Central memory CD8-positive, alpha-beta T cell (primary cell): Measurements from ENCODE around the gene SPRED2.

Experiments used
- ATAC-seq: fragments of 150-1000 bp; cut with Tn5 transposase; replicated peaks from 2 replicates; pipeline ENCODE4 v1.10.0; 2022; ENCODE audit warnings: mild to moderate bottlenecking, moderate FRiP score, moderate number of reproducible peaks; ENCODE audit not compliant: poor library complexity, severe bottlenecking; ENCODE audit errors: extremely low read depth
- DNase-seq, 2 donors: peaks; one replicate each; pipeline ENCODE4 v3.0.0; 2021; ENCODE audit warnings: low spot score in 2 of 2
- H3K27ac Mint-ChIP-seq: one replicate; pipeline ENCODE4 v1.8.0; 2022; ENCODE audit warnings: low read depth, mild to moderate bottlenecking, moderate library complexity, mixed read lengths
- H3K27me3 Mint-ChIP-seq: one replicate; pipeline ENCODE4 v1.8.0; 2022; ENCODE audit warnings: mixed read lengths
- H3K36me3 Mint-ChIP-seq: one replicate; pipeline ENCODE4 v1.8.0; 2022; ENCODE audit warnings: mild to moderate bottlenecking, moderate library complexity, mixed read lengths; ENCODE audit not compliant: insufficient read depth
- H3K4me1 Mint-ChIP-seq: one replicate; pipeline ENCODE4 v1.8.0; 2022; ENCODE audit warnings: mixed read lengths
- H3K4me3 Mint-ChIP-seq: one replicate; pipeline ENCODE4 v1.8.0; 2022; ENCODE audit warnings: mild to moderate bottlenecking, moderate library complexity, mixed read lengths
- H3K9me3 Mint-ChIP-seq: one replicate; pipeline ENCODE4 v1.8.0; 2022; ENCODE audit warnings: mixed read lengths

Gene SPRED2

GRCh38 chr2:65386344-65386743 is 46.1 kb downstream of the SPRED2 start:
- Mint-ChIP-seq H3K4me1 (peaks cover 15% of the 10 kb centered on the region), H3K27me3 (no peaks in the 10 kb centered on the region)
- no peak for ATAC-seq

DNA sequence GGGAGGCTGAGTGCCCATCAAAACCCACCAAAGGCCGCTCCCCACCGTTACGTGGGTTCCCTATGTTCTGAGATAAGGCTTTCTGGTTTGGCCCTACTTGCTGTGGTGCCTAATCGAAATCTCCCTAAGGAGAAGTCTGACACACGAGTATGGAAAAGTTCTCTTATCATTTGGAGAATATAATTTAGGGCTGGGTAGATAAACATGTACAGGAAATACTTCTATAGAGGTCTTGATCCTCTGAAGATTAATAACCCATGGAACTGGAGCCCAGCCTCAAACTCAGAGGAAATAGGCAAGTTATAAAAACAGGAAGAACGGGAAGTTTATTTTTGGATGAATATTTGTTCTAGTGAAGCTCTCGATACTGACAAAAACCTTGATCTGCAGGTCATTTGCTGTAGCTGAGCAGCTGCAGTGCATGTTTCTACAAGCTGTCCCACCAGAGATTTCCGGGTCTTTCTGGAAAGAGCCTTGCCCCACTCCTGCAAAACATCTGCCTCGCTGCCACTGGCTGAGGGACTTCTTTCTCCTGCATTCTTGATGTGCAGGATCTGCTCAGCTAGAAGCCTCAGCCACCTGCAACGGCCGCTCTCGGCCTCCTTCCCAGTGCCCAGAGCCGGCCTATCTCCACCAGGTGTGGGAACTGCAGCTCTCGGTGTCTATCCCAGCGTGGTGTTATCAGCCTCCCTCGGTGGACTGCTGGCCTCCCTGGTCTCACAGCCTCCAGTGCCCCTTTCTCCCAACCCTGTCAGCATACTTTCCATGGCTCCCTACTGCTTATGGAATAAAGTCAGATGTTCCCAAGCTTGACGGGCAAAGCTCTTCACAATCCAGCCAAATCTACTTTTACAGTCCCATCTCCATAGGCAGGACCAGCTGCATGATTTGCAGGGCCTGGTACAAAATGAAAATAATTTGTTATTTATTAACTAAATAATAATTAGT is 48.6 kb downstream of the SPRED2 start:
- H3K36me3 Mint-ChIP-seq = no peaks in the 10 kb centered on the region

More at GRCh38 chr2:65386344-65386743, 46.1 kb downstream of the SPRED2 start:
- DNase-seq = no peak
- H3K9me3 Mint-ChIP-seq = no peaks in the 10 kb centered on the region
- no peak overlapping the region for H3K4me3 Mint-ChIP-seq
- H3K27ac Mint-ChIP-seq = no peak overlapping the region
- no peaks in the 10 kb centered on the region for H3K36me3 Mint-ChIP-seq

DNA sequence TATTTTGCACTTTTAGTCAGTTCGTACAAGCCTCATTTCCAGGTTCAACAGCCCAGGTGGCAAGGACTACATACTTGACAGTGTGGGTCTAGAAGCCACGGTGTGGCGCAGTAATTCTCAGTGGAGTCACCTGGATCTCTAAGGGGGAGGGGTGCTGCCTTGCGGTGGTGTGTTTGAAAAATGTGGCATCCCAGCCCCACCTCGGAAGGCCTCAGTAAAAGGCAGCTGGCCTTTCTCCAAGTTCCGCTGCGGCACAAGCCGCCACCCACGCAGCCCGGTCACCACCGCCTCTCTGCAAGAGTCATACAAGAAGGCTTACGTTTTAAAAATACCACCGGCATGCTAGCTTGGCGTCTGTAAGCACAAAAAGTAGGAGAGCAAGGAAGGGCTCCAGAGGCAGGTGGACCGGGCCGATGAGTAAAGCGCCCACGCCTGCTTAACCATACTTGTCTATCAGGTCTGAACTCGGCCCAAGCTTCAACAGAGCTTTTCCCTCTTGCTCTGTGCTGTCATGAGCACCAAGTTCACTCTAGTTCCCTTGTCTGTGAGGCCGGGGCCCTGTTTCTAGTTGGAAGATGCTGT is 49.5 kb downstream of the SPRED2 start:
- peak; percentile 79 for ATAC-seq
- no peaks in the 10 kb centered on the region for H3K9me3 Mint-ChIP-seq
- H3K27me3 Mint-ChIP-seq = no peaks in the 10 kb centered on the region
- H3K27ac Mint-ChIP-seq = peak overlapping the region; percentile 80
- H3K4me3 Mint-ChIP-seq = peak overlapping the region; percentile 46
- peak; percentile 39 to 52 for DNase-seq
- H3K36me3 Mint-ChIP-seq = no peaks in the 10 kb centered on the region
- H3K4me1 Mint-ChIP-seq = peaks cover 15% of the 10 kb centered on the region

More for the DNA sequence above, 48.6 kb downstream of the SPRED2 start:
- DNase-seq (no peak), ATAC-seq (no peak)
- Mint-ChIP-seq H3K9me3 (no peaks in the 10 kb centered on the region), H3K27me3 (no peaks in the 10 kb centered on the region), H3K4me1 (peaks cover 15% of the 10 kb centered on the region), H3K27ac (no peak overlapping the region), H3K4me3 (no peak overlapping the region)

GRCh38 chr2:65382323-65382722 is 50.1 kb downstream of the SPRED2 start:
- no peaks in the 10 kb centered on the region for H3K36me3 Mint-ChIP-seq
- peak overlapping the region; percentile 46 for H3K4me3 Mint-ChIP-seq
- H3K4me1 Mint-ChIP-seq = peaks cover 15% of the 10 kb centered on the region
- ATAC-seq = no peak
- no peaks in the 10 kb centered on the region for H3K27me3 Mint-ChIP-seq
- no peaks in the 10 kb centered on the region for H3K9me3 Mint-ChIP-seq
- peak overlapping the region; percentile 80 for H3K27ac Mint-ChIP-seq
- no peak for DNase-seq

DNA sequence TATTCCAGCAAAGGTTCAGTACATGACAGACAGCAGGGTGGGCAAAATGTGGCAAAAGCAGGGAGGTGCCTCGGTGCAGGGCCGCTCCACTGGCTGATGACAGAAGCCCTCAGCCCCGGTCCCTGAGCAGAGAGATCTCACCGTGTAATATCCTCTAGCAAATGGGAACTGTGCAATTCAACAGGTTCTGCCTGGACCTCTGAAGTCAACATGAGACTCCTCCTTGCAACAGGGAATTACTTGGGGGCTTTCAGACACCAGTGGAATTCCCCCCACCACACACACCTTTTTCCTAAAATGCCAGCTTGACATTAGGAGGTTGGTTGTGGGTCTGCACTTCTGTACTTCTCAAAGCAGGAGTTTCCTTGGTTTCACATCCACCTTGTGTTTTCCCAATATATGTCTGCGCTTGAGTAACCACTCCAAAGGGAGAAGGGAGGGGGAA is 50.8 kb downstream of the SPRED2 start:
- Mint-ChIP-seq H3K4me1 (peaks cover 15% of the 10 kb centered on the region), H3K27ac (no peak overlapping the region), H3K27me3 (no peaks in the 10 kb centered on the region), H3K36me3 (no peaks in the 10 kb centered on the region), H3K4me3 (no peak overlapping the region), H3K9me3 (no peaks in the 10 kb centered on the region)
- DNase-seq (no peak), ATAC-seq (no peak)

- no peak overlapping the region for H3K27ac Mint-ChIP-seq
- no peak for DNase-seq
- ATAC-seq = no peak
- H3K36me3 Mint-ChIP-seq = no peaks in the 10 kb centered on the region
- peaks cover 15% of the 10 kb centered on the region for H3K4me1 Mint-ChIP-seq
- H3K9me3 Mint-ChIP-seq = no peaks in the 10 kb centered on the region
- H3K4me3 Mint-ChIP-seq = no peak overlapping the region
- H3K27me3 Mint-ChIP-seq = no peaks in the 10 kb centered on the region
Observed at GRCh38 chr2:65380255-65380654, 52.1 kb downstream of the SPRED2 start.

- Mint-ChIP-seq H3K36me3 (no peaks in the 10 kb centered on the region), H3K27ac (no peak overlapping the region), H3K4me1 (peaks cover 15% of the 10 kb centered on the region), H3K4me3 (no peak overlapping the region), H3K9me3 (no peaks in the 10 kb centered on the region), H3K27me3 (no peaks in the 10 kb centered on the region)
- no peak for ATAC-seq
- no peak for DNase-seq
Observed at GRCh38 chr2:65379721-65380171, 52.7 kb downstream of the SPRED2 start.

DNA sequence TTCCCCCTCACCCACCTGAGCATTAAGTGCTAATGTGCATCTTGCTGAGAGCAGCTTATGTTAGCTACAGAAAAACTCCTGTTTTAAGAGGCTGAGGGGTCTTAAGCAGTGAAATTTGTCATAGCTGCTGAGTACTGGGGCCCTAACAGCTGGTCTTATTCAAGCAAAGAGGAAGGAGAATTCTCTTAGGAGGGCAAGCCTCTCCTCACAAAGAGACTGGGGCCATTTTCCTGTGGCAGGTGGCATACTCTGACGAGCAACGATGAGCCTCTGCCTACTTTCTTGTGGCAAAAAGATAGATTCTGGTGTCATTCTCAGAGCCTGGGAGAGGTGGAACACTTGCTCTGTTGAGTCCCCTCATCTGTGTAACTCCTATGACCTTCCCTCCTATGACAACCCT is 53.2 kb downstream of the SPRED2 start:
- H3K4me1 Mint-ChIP-seq = peaks cover 15% of the 10 kb centered on the region
- no peak overlapping the region for H3K4me3 Mint-ChIP-seq
- DNase-seq (no peak), ATAC-seq (no peak)
- no peaks in the 10 kb centered on the region for H3K9me3 Mint-ChIP-seq
- H3K27ac Mint-ChIP-seq = no peak overlapping the region
- no peaks in the 10 kb centered on the region for H3K27me3 Mint-ChIP-seq
- no peaks in the 10 kb centered on the region for H3K36me3 Mint-ChIP-seq

- ATAC-seq = no peak
- H3K36me3 Mint-ChIP-seq = no peaks in the 10 kb centered on the region
Observed at GRCh38 chr2:65378290-65378689, 54.1 kb downstream of the SPRED2 start.

GRCh38 chr2:65377556-65378192 is 54.7 kb downstream of the SPRED2 start:
- Mint-ChIP-seq H3K9me3 (no peaks in the 10 kb centered on the region), H3K27ac (no peak overlapping the region), H3K4me1 (peaks cover 11% of the 10 kb centered on the region), H3K27me3 (no peaks in the 10 kb centered on the region), H3K4me3 (no peak overlapping the region), H3K36me3 (no peaks in the 10 kb centered on the region)
- DNase-seq = no peak
- no peak for ATAC-seq

More at GRCh38 chr2:65378290-65378689, 54.1 kb downstream of the SPRED2 start:
- Mint-ChIP-seq H3K27ac (no peak overlapping the region), H3K4me3 (no peak overlapping the region), H3K27me3 (no peaks in the 10 kb centered on the region), H3K4me1 (peaks cover 15% of the 10 kb centered on the region), H3K9me3 (no peaks in the 10 kb centered on the region)
- no peak for DNase-seq

DNA sequence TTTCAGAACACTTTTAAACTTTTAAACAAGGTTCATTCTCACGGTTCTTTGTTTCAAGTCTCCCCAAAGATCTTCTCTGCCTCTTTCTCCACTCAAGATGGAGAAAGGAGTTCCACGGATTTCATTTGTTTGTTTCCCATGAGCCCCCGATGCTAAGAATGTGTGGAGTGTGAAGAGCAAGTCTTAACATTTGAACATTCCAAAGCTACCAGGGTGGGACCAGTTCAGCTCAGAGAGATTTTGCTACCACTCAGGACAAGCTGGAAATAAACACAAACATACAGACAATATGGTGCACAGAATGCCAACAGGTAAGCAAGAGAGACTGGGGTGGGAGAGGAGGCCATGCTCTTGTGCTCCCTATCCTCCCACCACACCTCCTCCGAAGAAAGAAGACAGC is 56.7 kb downstream of the SPRED2 start:
- Mint-ChIP-seq H3K4me1 (no peaks in the 10 kb centered on the region), H3K27ac (no peak overlapping the region), H3K36me3 (no peaks in the 10 kb centered on the region), H3K9me3 (no peaks in the 10 kb centered on the region), H3K4me3 (no peak overlapping the region), H3K27me3 (no peaks in the 10 kb centered on the region)
- ATAC-seq = no peak
- DNase-seq = no peak

GRCh38 chr2:65374999-65375398 is 57.4 kb downstream of the SPRED2 start:
- H3K4me3 Mint-ChIP-seq = no peak overlapping the region
- ATAC-seq (no peak), DNase-seq (no peak)
- H3K27ac Mint-ChIP-seq = no peak overlapping the region
- H3K4me1 Mint-ChIP-seq = no peaks in the 10 kb centered on the region
- H3K27me3 Mint-ChIP-seq = no peaks in the 10 kb centered on the region
- H3K9me3 Mint-ChIP-seq = no peaks in the 10 kb centered on the region
- H3K36me3 Mint-ChIP-seq = no peaks in the 10 kb centered on the region
